ENCODE data around the gene BICD1. TPM values are rescaled to one million over a fixed set of nuclear protein-coding genes. Genes with fewer than 3 reads are reported as not detected.

BICD1 gene
- polyA plus RNA-seq, 1 of the 3 experiments (the other 2 are of a cell fraction): 12.1 TPM

GRCh38 chr12:32273063-32273522, 166.4 kb downstream of the BICD1 start:
- POLR2A ChIA-PET: no interaction called here
- Histone ChIP-seq H3K4me2 (no peak overlapping the region; the same call in 1 of the 2 replicates), H3K4me3 (ENCODE audit: low read depth in 2 of 2, low read length in 1 of 2) (no peak overlapping the region)

More at GRCh38 chr12:32273063-32273522, 166.4 kb downstream of the BICD1 start:
- Histone ChIP-seq H3K9me2 (no peaks in the 10 kb centered on the region), H3K4me1 (ENCODE audit: control insufficient read depth in 1 of 2, insufficient read depth in 2 of 2, low read depth in 1 of 2, low read length in 1 of 2) (peaks cover 19 to 29% of the 10 kb centered on the region in 2 experiments), H3K27ac (ENCODE audit: low read depth in 2 of 2, low read length in 1 of 2) (no peak overlapping the region; a peak in 1 of 4 replicates), H3K79me2 (ENCODE audit: insufficient read depth) (no peaks in the 10 kb centered on the region), H4K20me1 (ENCODE audit: insufficient read depth) (no peaks in the 10 kb centered on the region), H3K36me3 (replicated peaks in 1 of 2; ENCODE audit: control insufficient read depth in 1 of 2, insufficient read depth in 2 of 2, low read length in 1 of 2) (peaks cover 0 to 2% of the 10 kb centered on the region in 2 experiments), H2AFZ (ENCODE audit: low read depth) (no peak overlapping the region), H3K9me3 (no peaks in the 10 kb centered on the region), H3F3A (replicated peaks; ENCODE audit: insufficient read depth) (peaks cover 9% of the 10 kb centered on the region), H3K9ac (no peak overlapping the region), H3K27me3 (ENCODE audit: insufficient read depth) (no peaks in the 10 kb centered on the region)
- DNase-seq: no peak
- CTCF ChIA-PET: no interaction called here
- TF ChIP-seq MEF2A (IDR thresholded peaks at IDR 0.05; ENCODE audit: borderline replicate concordance, low read depth) (no peak), TCF12 (IDR thresholded peaks at IDR 0.05) (no peak), RXRA (IDR thresholded peaks at IDR 0.05; ENCODE audit: borderline replicate concordance, low read depth) (no peak), PBX3 (IDR thresholded peaks at IDR 0.05) (no peak), CTCF (IDR thresholded peaks at IDR 0.05) (no peak), GATA2 (CRISPR knock-in tag; IDR thresholded peaks at IDR 0.05) (no peak), NRF1 (IDR thresholded peaks at IDR 0.05; ENCODE audit: low read depth, low read length) (no peak), CHD2 (IDR thresholded peaks at IDR 0.05; ENCODE audit: low read length, partially characterized antibody) (no peak), JUND (IDR thresholded peaks at IDR 0.05) (no peak), RFX5 (IDR thresholded peaks at IDR 0.05; ENCODE audit: low read length) (no peak), ELF1 (IDR thresholded peaks at IDR 0.05) (no peak), IRF3 (IDR thresholded peaks at IDR 0.05; ENCODE audit: low read depth, low read length) (no peak), RAD21 (IDR thresholded peaks at IDR 0.05; ENCODE audit: low read length) (no peak), REST (IDR thresholded peaks at IDR 0.05; ENCODE audit: low read depth, low read length) (no peak), MXI1 (IDR thresholded peaks at IDR 0.05; ENCODE audit: low read depth, low read length) (no peak)
- WGBS (ENCODE audit: low lambda C conversion rate): 67% methylated on average over 4 of the region's 4 CpGs
